Skeletal muscle tissue (tissue), 4 donors: ENCODE measurements around the gene GPATCH2. TPM values are rescaled to one million over a fixed set of nuclear protein-coding genes. Genes with fewer than 3 reads are reported as not detected.

Experiments used
- H3K27ac ChIP-seq: one replicate; pipeline ENCODE4 v1.7.0; 2013; ENCODE audit warnings: mild to moderate bottlenecking, low read depth, low read length, inconsistent platforms
- H3K27me3 ChIP-seq, 3 donors: one replicate each; pipeline ENCODE4 v1.7.0; 2013; ENCODE audit warnings: low read length in 3 of 3; ENCODE audit not compliant: control insufficient read depth in 3 of 3, insufficient read depth in 3 of 3
- H3K36me3 ChIP-seq, 3 donors: one replicate each; pipeline ENCODE4 v1.7.0; 2013; ENCODE audit warnings: low read length in 3 of 3; ENCODE audit not compliant: control insufficient read depth in 3 of 3, insufficient read depth in 3 of 3
- H3K4me1 ChIP-seq, 3 donors: one replicate each; pipeline ENCODE4 v1.7.0; 2013; ENCODE audit warnings: low read length in 3 of 3, mild to moderate bottlenecking in 3 of 3; ENCODE audit not compliant: control insufficient read depth in 3 of 3, insufficient read depth in 3 of 3
- H3K4me3 ChIP-seq, 3 donors: one replicate each; pipeline ENCODE4 v1.7.0; 2013; ENCODE audit warnings: low read length in 3 of 3
- H3K9ac ChIP-seq, 3 donors: one replicate each; pipeline ENCODE4 v1.7.0; 2013; ENCODE audit warnings: low read length in 3 of 3, mild to moderate bottlenecking in 3 of 3, moderate library complexity in 2 of 3, low read depth in 1 of 3
- H3K9me3 ChIP-seq, 3 donors: one replicate each; pipeline ENCODE4 v1.7.0; 2013; ENCODE audit warnings: low read length in 3 of 3; ENCODE audit not compliant: control insufficient read depth in 3 of 3
- total RNA-seq: library from RNA; depleted of rRNA; stranded (reverse); fragments of >200 nt; gene quantifications from one replicate; pipeline ENCODE4 v1.2.3, GENCODE V29; 2014
- donor health status: Osteomylitis.

Gene GPATCH2
- total RNA-seq, 1 donor from 2014 or later: 15.7 TPM

DNA sequence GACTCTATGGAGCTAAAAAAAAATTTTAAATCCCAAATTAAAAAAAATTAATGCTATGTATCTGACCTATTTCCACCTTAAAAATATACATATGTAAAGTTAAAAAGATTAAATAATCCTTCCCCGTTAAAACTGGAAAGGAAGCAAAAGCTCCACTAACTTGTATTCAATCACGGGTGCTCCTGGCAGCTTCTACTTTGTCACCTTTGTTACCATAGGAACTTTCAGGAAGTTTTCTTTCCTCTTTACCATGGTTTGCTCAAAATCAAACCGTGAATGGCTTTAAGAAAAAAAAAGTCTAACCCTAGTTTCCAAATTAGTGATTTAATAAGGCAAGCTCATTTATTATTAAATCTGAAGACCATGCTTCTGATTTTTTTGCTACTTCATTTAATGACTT, 3.5 kb downstream of the GPATCH2 start:
- H3K9ac ChIP-seq: no peak overlapping the region
- H3K27ac ChIP-seq: no peak overlapping the region
- no peaks in the 10 kb centered on the region for H3K36me3 ChIP-seq
- no peaks in the 10 kb centered on the region for H3K27me3 ChIP-seq
- no peak overlapping the region for H3K4me3 ChIP-seq
- peaks cover 3 to 19% (median 16%) of the 10 kb centered on the region in 3 donors for H3K4me1 ChIP-seq
- H3K9me3 ChIP-seq: no peaks in the 10 kb centered on the region

DNA sequence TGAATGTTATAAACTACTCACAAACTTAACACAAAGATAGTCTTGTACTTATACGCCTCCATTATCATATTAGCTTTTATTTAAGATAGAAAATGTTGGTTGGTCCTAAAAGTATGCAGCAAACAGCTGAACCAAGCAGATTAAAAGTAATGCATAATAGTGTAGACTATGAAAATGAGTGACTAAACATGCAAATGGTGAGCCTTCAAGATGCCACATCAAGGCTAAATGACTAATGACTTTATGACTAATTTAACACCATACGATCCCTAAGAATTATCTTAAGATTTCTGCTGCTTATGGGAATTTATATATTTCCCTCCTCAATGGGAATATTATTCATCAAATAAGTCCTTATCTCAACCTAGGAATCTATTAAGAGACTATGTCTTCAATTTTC, 4.6 kb downstream of the GPATCH2 start:
- Histone ChIP-seq H3K9ac (no peak overlapping the region), H3K27ac (no peak overlapping the region), H3K9me3 (no peaks in the 10 kb centered on the region), H3K36me3 (no peaks in the 10 kb centered on the region), H3K4me3 (no peak overlapping the region), H3K27me3 (no peaks in the 10 kb centered on the region), H3K4me1 (peaks cover 0 to 15% (median 10%) of the 10 kb centered on the region in 3 donors)

DNA sequence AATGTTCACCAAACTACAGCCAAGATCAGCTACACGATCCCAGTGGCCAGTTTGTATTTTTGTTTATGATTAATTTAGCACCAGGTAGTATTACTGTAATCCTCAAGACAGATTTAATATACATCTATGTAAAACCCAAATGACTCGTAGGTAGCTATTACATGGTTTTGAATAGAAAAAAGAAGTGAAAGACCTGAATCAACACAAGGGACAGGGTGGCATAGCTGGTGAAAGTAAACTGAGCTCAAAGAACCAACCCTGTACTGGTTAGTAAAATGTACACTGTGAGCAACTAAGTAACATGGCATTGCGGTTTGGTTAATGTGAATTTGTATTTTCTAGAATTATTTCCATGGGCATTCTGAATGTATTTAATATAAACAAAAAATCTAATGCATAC, 8.8 kb downstream of the GPATCH2 start:
- Histone ChIP-seq H3K4me1 (no peaks in the 10 kb centered on the region), H3K27ac (no peak overlapping the region), H3K9ac (no peak overlapping the region), H3K27me3 (no peaks in the 10 kb centered on the region), H3K4me3 (no peak overlapping the region), H3K36me3 (peaks cover 5 to 7% (median 6%) of the 10 kb centered on the region in 3 donors), H3K9me3 (no peaks in the 10 kb centered on the region)

DNA sequence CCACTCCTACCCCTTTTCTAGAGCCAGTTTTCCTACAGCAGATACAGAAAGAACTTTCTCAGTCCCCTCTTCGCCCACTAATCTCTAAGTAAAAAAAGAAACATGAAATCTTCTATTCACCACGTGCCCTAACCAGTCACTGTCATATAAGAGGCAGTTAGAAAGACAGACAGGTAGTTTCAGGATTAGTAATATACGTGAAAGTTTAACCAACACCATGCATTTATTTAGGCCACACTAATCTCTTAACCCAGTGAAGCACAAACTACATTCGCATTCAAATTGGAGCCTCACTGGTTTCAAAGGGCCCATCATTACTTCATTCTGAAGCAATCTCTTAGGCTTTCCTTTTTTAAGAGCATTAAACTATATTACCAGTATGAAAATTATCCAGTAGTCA, 10.1 kb downstream of the GPATCH2 start:
- Histone ChIP-seq H3K4me1 (no peaks in the 10 kb centered on the region), H3K27ac (no peak overlapping the region), H3K36me3 (peaks cover 5 to 7% (median 6%) of the 10 kb centered on the region in 3 donors), H3K9ac (no peak overlapping the region), H3K9me3 (no peaks in the 10 kb centered on the region), H3K4me3 (no peak overlapping the region), H3K27me3 (no peaks in the 10 kb centered on the region)

DNA sequence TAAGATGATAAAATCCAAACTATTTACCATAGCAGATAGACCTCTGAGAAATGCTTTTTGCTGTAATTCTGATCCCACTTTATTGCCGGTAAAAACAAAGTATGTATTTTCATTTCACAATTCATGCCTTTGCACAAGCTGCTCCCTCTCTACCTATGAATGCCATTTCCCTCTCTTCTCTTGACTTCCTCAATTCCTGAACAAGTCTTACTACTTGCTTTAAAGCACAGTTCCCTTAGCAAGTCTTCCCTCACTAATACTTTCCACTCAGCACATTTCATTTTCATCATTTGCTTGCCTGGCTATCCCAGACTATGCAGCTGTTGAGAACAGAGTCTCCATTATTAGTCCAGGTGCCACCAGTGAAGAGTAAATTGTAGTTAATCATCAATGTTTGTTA, 13.8 kb downstream of the GPATCH2 start:
- Histone ChIP-seq H3K27me3 (no peaks in the 10 kb centered on the region), H3K9me3 (no peaks in the 10 kb centered on the region), H3K36me3 (peaks cover 5 to 7% (median 6%) of the 10 kb centered on the region in 3 donors), H3K4me3 (no peak overlapping the region), H3K4me1 (no peaks in the 10 kb centered on the region), H3K27ac (no peak overlapping the region), H3K9ac (peak overlapping the region in 1 of 3 donors; percentile 47)

DNA sequence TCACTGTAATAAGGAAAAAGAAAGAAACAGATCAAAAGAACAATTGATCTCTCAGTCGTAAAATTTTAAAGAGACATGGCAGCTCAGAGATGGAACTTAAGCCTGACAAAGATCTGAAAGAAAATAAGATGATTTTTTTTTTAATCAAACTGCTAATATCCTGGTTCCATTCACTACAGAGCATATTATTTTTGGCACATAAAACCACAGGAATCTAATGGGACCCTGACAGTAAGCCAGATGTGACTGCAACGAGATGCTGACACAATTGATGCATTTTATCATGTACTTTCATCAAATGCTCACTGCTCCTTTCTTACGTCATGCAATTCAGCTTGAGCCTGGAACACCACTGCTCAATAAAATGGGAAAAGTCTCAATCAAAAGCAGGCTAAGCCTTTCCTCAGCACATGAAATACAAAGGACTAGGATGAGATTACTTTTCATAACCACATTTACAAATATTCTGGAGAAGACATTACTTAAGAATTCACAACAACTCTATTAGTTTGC, 16.6 kb downstream of the GPATCH2 start:
- H3K27ac ChIP-seq: no peak overlapping the region
- H3K9ac ChIP-seq: no peak overlapping the region
- H3K27me3 ChIP-seq: no peaks in the 10 kb centered on the region
- peaks cover 0 to 12% (median 3%) of the 10 kb centered on the region in 3 donors for H3K36me3 ChIP-seq
- no peaks in the 10 kb centered on the region for H3K4me1 ChIP-seq
- H3K9me3 ChIP-seq: no peaks in the 10 kb centered on the region
- H3K4me3 ChIP-seq: no peak overlapping the region

DNA sequence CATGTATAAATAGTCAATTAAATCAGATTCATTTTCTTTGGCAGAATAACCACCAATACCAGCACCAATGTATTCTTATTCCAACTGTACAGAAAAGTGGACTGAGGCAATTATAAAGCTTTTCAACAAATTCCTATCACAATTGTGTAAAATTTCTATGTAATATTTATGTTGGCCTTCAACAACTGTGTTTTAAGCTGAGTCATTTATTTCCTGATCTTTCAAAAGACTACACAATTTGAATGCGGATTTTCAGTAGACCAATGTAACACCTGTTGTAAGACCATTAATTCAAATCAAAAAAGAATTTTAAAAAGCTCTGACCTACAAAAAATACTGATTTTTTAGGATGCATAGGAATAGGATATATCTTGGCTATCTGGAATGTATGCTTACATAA, 25.5 kb downstream of the GPATCH2 start:
- Histone ChIP-seq H3K4me1 (no peaks in the 10 kb centered on the region), H3K27me3 (no peaks in the 10 kb centered on the region)

DNA sequence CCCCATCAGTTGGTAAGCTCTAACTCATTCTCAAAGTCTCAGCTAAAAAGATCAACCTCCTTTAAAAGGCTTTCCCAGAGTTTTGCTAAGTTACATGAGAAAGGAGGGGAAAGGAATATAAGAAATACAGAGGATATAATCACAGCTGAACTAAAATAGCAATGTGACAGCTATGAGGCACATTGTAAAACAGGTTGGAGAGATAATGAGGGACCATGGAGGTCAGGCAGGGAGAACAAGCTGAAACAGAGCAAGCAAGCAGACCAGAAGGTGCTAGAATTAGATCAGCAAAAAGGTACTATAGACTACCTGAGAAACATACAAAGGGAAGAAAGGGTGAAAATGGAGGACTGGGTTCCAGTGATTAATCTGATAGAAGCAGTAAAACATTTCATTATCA, 28.5 kb downstream of the GPATCH2 start:
- no peak overlapping the region for H3K9ac ChIP-seq
- peaks cover 0 to 4% (median 0%) of the 10 kb centered on the region in 3 donors for H3K36me3 ChIP-seq
- H3K27me3 ChIP-seq: no peaks in the 10 kb centered on the region
- no peak overlapping the region for H3K4me3 ChIP-seq
- H3K4me1 ChIP-seq: no peaks in the 10 kb centered on the region
- H3K27ac ChIP-seq: no peak overlapping the region
- H3K9me3 ChIP-seq: no peaks in the 10 kb centered on the region

More for the DNA sequence above, 25.5 kb downstream of the GPATCH2 start:
- H3K9me3 ChIP-seq: no peaks in the 10 kb centered on the region
- H3K27ac ChIP-seq: no peak overlapping the region
- H3K4me3 ChIP-seq: no peak overlapping the region
- peaks cover 0 to 13% (median 3%) of the 10 kb centered on the region in 3 donors for H3K36me3 ChIP-seq
- no peak overlapping the region for H3K9ac ChIP-seq

DNA sequence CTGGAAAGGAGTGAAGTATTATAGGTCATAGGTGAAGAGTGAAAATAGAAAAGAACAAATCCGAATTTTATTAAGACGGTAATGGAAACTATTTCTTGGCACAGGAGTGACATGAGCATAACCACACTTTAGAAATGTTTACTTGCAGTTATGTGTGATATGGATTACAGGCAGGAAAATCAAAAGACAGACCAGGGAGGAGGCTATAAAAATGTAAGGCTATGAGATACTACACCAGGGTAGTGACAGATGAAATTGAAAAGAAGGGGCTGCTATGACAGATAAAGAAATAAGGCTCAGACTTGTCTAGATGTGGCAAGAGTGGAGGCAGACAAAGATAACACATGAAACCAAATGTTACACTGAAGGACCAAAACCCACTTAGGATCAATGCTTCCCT, 31.7 kb downstream of the GPATCH2 start:
- Histone ChIP-seq H3K4me3 (no peak overlapping the region), H3K9me3 (no peaks in the 10 kb centered on the region), H3K4me1 (no peaks in the 10 kb centered on the region), H3K9ac (no peak overlapping the region), H3K27ac (no peak overlapping the region), H3K36me3 (no peaks in the 10 kb centered on the region), H3K27me3 (no peaks in the 10 kb centered on the region)

DNA sequence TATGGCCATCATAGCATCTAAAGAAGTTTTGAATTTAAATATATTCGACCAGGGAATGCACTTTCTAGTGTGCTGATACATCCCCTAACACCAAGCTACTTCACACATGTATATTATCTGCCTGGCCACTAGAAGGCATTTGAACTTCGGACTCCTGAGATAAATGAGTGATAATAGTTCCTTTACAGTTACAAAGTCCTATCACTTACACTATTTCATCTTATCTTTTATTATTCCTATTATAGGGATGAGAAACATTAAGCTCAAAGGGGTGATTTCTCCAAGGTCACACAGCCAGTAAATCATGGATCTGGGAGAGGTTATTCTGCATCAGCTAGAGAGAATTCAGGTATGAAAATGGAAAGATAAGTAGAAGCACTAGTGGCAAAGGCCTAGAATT, 40.3 kb downstream of the GPATCH2 start:
- H3K36me3 ChIP-seq: no peaks in the 10 kb centered on the region
- no peak overlapping the region for H3K4me3 ChIP-seq
- no peak overlapping the region for H3K27ac ChIP-seq

More for the DNA sequence above, 40.3 kb downstream of the GPATCH2 start:
- H3K9me3 ChIP-seq: no peaks in the 10 kb centered on the region
- no peaks in the 10 kb centered on the region for H3K4me1 ChIP-seq
- H3K9ac ChIP-seq: no peak overlapping the region
- H3K27me3 ChIP-seq: no peaks in the 10 kb centered on the region
